ENCODE data around the gene C2CD4C.

- TF ChIP-seq CEBPB (IDR thresholded peaks at IDR 0.05; ENCODE audit: low read depth) (no peak), POLR2A (IDR thresholded peaks at IDR 0.05; ENCODE audit: borderline replicate concordance, extremely low read depth, insufficient read depth, insufficient read length) (no peak)
- TF ChIP-seq, protein P1, sequence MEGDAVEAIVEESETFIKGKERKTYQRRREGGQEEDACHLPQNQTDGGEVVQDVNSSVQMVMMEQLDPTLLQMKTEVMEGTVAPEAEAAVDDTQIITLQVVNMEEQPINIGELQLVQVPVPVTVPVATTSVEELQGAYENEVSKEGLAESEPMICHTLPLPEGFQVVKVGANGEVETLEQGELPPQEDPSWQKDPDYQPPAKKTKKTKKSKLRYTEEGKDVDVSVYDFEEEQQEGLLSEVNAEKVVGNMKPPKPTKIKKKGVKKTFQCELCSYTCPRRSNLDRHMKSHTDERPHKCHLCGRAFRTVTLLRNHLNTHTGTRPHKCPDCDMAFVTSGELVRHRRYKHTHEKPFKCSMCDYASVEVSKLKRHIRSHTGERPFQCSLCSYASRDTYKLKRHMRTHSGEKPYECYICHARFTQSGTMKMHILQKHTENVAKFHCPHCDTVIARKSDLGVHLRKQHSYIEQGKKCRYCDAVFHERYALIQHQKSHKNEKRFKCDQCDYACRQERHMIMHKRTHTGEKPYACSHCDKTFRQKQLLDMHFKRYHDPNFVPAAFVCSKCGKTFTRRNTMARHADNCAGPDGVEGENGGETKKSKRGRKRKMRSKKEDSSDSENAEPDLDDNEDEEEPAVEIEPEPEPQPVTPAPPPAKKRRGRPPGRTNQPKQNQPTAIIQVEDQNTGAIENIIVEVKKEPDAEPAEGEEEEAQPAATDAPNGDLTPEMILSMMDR (IDR thresholded peaks at IDR 0.05 in 2 of 3, conservative IDR thresholded peaks at IDR 0.05 in 1 of 3; ENCODE audit: borderline replicate concordance in 1 of 3, insufficient read depth in 1 of 3, low read depth in 2 of 3, low read length in 2 of 3): no peak
Measured at GRCh38 chr19:418761-419671, 10.1 kb upstream of the C2CD4C start.

Data from HCT116 (cell line).